Cardiac fibroblast (primary cell): ENCODE results near the gene INTS11.

ENCODE experiments used
- DNase-seq, 2 donors: peaks; one replicate each; pipeline versions ENCODE4 v3.0.0 to v3.0.0-alpha.2; 2010; ENCODE audit warnings: low read depth in 2 of 2
- H3K4me3 ChIP-seq, 2 donors: replicated peaks in 1 of 2; 1 replicate in 1 of 2; 2 replicates in 1 of 2; pipeline ENCODE4 v1.5.1; 2011; ENCODE audit warnings: low read depth in 2 of 2, low read length in 2 of 2, mild to moderate bottlenecking in 2 of 2, moderate library complexity in 1 of 2
- TF ChIP-seq, protein P1 (sequence below): IDR thresholded peaks from one replicate; pipeline ENCODE4 v1.5.1; 2011; ENCODE audit warnings: low read depth, mild to moderate bottlenecking, low read length, inconsistent platforms

INTS11 gene

DNA sequence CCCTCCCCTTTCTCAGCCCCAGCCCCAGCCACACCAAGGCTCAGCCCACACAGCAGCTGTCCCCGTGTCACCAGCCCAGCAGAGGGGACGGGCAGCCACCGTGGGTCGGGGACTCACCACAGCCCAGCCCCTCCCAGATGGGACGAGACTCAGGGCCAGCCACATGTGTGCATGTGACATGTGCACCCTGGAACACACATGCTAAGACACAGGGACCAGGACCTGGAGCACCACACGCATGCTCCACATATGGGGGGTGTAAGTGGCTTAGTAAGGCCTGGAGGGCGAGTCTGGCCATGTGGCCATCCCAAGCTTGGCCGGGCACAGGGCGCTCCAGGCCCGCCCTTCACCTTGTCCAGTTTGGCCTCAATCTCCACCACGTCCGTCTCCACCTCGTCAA, 20.7 kb downstream of the INTS11 start:
- TF ChIP-seq, protein P1, sequence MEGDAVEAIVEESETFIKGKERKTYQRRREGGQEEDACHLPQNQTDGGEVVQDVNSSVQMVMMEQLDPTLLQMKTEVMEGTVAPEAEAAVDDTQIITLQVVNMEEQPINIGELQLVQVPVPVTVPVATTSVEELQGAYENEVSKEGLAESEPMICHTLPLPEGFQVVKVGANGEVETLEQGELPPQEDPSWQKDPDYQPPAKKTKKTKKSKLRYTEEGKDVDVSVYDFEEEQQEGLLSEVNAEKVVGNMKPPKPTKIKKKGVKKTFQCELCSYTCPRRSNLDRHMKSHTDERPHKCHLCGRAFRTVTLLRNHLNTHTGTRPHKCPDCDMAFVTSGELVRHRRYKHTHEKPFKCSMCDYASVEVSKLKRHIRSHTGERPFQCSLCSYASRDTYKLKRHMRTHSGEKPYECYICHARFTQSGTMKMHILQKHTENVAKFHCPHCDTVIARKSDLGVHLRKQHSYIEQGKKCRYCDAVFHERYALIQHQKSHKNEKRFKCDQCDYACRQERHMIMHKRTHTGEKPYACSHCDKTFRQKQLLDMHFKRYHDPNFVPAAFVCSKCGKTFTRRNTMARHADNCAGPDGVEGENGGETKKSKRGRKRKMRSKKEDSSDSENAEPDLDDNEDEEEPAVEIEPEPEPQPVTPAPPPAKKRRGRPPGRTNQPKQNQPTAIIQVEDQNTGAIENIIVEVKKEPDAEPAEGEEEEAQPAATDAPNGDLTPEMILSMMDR, result no peak
- H3K4me3 ChIP-seq, result no peak overlapping the region

DNA sequence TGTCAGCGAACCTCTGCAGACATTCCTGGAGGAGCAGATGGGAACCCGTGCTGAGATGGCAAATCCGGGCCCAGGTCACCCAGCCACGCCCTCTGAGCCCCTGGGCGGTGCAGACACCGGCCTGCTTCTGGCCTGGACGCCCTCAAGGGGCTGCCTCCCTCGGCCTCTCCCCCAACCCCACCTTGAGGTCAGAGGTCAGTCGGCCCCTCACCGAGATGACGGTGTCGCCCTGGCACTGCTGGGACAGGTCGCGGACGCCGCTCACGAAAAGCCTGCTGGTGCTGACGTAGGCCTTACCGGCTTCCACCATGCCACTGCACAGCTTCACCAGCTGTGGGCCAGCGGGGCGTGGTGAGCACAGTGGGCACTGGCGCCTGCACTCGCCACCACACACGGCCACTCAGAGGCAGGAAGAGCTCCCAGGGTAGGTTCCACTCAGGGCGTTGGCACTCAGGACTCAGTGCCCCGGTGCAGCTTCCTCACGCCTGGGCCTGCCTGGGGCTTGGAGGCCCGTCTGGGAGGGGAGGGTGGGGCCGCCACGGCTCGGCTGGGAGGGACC, 21.4 kb downstream of the INTS11 start:
- TF ChIP-seq, protein P1, result no peak
- H3K4me3 ChIP-seq, result no peak overlapping the region
- DNase-seq, result no peak

More for the DNA sequence above, 20.7 kb downstream of the INTS11 start:
- DNase-seq, result no peak

DNA sequence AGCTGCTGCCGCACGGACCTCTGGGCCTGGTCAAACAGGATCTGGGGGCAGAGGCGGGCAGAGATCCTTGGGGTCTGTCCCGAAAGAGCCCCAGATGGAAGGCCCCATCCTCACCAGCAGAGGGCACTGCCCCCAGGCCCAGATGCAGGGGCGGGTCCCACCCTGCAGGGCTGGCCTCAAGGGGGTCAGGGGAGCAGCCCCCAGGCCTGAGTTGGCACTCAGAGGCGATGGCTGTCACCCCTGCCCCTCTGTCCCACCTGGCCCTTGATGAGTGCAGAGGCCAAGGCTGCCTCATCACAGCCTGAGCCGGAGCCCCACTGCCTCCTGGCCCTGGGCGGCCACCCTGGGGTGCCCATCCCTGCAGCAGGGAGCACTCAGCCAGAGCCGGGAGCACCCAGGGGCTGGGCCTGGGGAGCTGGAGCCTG, 22.4 kb downstream of the INTS11 start:
- TF ChIP-seq, protein P1, result peak; percentile 55
- H3K4me3 ChIP-seq, result no peak overlapping the region
- DNase-seq, result no peak

DNA sequence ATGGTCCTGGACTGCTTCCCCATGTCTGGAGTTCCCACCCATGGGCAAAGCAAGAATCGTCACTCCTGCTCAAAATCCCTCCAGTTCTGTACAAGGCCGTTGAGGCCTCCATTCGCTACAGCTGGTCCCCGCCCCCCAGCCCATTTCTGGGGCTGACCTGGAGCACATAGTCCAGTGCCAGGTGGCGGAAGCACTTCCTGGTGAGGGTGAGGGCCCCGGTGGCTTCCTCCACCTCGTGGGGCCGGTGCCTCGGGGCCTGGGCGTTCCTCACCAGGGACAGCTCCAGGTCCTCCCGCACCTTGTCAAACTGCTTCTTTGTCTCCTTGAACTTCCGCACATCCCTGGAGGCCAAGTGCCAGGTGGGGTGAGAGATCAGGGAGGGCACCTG, 24.1 kb downstream of the INTS11 start:
- no peak overlapping the region for H3K4me3 ChIP-seq
- TF ChIP-seq, protein P1, result no peak
- no peak for DNase-seq

DNA sequence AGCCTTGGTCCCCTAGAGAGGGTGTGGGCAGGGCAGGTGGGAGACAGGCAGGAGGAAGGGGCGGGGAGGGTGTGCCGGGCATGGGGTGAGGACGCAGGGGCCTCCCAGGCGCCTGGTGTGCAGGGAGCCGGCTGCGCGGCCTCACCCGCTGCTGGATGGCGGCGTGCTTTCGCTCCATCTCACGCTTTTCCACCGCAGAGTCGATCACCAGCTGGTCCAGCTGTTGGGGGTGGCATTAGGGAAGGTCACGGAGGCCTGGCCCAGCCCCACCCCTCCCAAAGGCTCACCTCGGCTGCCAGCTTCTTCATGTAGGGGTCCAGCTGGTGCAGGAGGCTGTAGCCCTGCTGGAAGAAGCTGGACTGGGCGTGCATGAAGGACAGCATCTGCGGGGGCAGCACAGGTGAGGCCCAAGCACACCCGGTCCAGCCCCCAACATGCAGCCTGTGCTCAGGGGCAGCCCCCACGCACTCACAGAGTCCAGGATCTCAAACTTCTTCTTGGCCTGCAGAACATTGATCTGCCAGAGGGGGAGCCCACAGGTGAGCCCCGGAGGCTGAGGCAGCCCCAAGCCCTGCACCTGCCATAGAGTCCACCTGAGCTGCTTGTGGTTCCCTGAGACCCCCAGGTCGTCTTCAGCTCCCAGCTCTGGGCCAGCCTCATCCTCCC, 24.6 kb downstream of the INTS11 start:
- no peak for DNase-seq
- TF ChIP-seq, protein P1, result peak; percentile 46
- no peak overlapping the region for H3K4me3 ChIP-seq

DNA sequence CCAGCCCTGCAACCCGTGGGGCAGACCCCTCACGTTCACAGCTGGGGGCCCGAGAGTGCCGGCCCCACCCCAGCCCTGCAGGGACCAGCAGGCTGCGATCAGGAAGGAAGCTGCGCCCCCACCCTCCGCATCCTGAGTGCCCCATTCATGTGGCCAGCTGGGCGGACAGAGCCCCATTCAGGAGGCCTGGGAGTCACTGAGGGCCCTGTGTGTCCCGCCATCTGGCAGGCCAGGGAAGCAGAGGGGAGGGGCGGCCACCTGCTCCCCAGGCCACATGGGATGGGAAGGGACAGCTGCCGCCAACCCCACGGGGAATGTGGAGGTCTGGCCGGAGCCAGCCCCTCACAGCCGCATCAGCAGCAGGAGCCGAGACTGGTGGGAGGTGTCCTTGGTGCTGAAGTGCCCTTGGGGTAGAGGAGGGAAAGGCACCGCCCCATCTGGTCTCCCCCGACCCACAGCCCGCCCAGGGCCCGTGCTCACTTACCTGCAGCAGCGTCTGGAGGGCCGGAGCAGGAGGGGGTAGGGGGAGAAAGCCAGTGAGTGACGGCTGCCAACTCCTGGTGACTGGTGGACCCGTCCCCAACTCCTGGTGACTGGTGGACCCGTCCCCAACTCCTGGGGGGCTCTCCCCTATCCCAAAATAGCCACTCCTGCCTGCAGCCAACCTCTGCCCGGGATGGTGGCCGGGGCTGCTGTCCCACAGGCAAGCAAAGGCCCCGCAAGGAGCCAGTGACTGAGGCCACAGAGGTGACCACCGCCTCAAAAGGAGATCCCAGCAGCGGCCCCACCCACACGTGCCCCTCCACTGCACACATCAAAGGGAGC, 25.4 kb downstream of the INTS11 start:
- H3K4me3 ChIP-seq, result no peak overlapping the region
- TF ChIP-seq, protein P1, result no peak
- peak in 1 of 2 donors; percentile 22 for DNase-seq
